IPS-18c (cell line): Measurements from ENCODE around the gene INTS14.

Experiments used
- H3K4me3 ChIP-seq: 2 replicates; pipeline ENCODE4 v1.7.0; 2013; ENCODE audit warnings: low read depth, mild to moderate bottlenecking, low read length, moderate library complexity; ENCODE audit not compliant: insufficient read depth
- H3K9me3 ChIP-seq: one replicate; pipeline ENCODE4 v1.6.1; 2013; ENCODE audit warnings: mild to moderate bottlenecking, low read length, moderate library complexity; ENCODE audit not compliant: control insufficient read depth, insufficient read depth

Gene INTS14

DNA sequence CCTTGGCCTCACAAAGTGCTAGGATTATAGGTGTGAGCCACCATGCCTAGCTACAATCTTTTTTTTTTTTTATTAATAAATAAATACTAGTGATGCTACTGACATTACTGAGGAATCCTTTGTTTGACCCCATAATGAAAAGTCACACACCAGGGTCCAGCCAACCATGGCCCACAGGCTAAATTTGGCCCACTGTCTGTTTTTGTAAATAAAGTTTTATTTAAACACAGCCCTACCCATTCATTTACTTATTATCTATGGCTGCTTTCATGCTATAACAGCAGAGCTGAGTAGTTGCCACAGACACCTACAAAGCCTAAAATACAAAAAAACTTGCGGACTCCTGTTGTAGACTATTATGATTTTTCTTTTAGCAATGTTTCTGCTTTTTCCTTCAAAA is 7.4 kb downstream of the INTS14 start:
- H3K4me3 ChIP-seq = no peak overlapping the region
- H3K9me3 ChIP-seq = no peaks in the 10 kb centered on the region

DNA sequence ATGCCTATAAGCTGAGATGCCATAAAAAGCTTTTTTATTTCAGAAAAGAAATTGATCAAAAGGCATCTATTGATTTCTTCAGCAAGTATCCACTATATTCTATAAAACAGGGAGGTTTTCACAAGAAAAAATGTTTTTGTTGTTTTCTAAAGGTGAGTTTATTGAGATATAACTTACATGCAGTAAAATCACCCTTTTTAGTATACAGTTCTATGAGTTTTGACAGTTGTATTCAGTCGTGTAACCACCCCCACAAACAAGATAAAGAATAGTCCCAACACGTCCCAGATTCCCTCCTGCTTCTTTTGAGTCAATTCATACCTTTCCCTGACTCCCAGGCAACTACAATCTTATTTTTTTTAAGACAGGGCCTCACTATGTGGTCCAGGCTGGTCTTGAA is 7.8 kb downstream of the INTS14 start:
- no peak overlapping the region for H3K4me3 ChIP-seq
- no peaks in the 10 kb centered on the region for H3K9me3 ChIP-seq

DNA sequence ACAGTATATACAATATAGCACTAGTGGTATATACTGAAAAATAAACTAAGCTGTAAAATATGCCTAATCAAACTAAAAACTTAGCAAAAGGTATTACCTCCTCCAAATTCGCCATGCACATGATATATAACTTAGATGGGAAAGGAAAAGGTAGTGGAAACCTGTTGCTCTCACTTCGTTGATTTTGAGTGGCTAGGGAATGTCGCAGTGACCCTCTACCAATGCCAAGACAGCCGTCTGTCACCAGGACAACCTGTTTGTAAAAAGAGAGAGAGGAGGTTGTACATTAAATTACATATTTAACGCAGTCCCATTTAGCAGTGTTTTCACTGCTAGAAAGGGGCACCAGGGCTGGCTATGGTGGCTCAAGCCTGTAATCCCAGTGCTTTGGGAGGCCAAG is 11.3 kb downstream of the INTS14 start:
- Histone ChIP-seq H3K9me3 (no peaks in the 10 kb centered on the region), H3K4me3 (no peak overlapping the region)

DNA sequence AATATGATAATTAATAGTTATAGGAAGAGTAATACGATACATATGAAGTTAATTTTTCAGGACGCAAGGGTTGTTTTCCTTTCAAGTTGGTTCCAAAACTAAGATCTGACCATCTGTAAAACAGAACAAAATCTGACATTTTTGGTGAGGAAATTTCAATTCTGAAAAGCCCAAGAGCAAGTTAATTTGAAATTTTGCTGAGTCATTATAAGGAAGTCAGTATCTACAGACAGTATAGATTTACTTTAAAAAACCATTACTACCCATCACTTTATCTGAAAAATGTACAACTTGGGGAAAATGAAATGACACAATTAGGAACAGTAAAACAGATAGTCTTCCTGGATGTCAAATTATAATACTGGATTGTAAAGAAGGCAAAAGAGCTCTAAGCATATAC is 12.5 kb downstream of the INTS14 start:
- Histone ChIP-seq H3K4me3 (no peak overlapping the region), H3K9me3 (no peaks in the 10 kb centered on the region)

DNA sequence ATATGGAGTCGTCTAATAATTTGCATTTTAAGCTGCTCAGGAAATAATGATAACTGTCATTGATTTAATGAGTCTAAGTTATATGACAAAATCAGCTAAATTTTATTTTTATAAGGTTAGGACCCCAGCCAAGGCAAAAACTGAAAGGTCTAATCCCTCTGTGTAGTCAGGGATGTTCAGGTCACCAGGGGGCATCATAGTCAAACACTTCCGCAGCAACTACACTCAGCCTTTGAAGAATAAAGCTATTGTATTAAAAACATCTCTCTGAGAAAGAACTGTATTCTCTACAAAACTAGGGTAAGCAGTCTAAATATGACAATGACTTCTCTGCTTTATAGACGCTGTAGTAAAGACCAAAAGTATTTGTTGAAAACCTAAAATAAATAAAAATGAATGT is 15.0 kb downstream of the INTS14 start:
- Histone ChIP-seq H3K4me3 (no peak overlapping the region), H3K9me3 (no peaks in the 10 kb centered on the region)

DNA sequence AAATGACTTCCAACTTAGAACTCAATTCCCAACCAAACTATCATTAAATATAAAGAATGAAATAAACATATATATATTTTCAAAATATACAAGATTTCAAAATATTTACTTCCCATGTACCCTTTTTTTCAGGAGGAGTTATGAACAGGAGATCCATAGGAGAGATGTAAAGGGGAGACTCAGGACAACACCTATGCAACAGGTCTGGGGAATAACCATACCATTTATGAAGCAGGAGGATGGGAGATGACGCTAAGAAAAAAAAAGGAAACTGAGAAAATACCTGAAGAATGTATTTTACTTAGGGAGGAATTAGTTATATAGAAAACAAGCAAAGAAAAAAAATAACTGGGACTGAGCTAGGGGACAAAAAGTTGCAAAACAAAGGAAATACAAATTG is 23.8 kb downstream of the INTS14 start:
- H3K9me3 ChIP-seq = no peaks in the 10 kb centered on the region
- no peak overlapping the region for H3K4me3 ChIP-seq

DNA sequence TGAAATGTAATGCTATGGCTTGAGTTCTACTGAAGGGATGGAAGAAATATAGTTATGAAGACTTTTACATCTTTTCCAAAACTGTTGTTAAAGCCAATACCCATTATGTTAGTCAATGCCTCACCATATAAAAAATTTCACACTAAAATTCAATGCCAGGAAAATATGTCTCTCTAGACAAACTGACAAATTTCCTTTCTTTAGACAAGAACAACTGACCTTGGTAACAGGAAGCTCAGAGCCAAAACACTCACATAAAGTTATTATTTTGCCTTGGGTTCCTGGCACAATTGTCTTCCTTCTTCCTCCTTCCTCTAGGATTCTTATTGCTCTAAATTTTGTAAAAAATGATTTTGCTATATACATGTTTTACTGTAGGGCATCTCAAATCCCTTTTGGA is 26.7 kb downstream of the INTS14 start:
- H3K4me3 ChIP-seq = no peak overlapping the region
- H3K9me3 ChIP-seq = no peaks in the 10 kb centered on the region

DNA sequence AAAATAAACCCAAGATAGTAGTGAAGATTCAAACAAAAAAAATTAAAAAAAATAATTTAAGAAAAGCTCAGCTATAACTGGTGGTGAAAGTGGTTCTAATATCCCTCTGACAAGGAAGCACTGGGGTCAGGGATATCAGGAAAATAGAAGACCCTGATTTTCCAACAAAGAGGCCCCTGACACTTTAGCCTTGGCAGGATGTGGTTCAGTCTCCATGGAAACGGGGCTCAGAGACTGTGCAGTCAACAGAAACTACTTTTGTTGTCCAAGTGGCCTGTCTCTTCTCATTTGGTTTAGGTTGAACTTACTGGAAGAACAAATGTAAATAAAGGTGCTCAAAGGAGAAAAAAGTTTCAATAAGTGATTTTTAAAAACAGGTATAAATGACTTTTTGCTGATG is 27.2 kb downstream of the INTS14 start:
- no peaks in the 10 kb centered on the region for H3K9me3 ChIP-seq
- no peak overlapping the region for H3K4me3 ChIP-seq

DNA sequence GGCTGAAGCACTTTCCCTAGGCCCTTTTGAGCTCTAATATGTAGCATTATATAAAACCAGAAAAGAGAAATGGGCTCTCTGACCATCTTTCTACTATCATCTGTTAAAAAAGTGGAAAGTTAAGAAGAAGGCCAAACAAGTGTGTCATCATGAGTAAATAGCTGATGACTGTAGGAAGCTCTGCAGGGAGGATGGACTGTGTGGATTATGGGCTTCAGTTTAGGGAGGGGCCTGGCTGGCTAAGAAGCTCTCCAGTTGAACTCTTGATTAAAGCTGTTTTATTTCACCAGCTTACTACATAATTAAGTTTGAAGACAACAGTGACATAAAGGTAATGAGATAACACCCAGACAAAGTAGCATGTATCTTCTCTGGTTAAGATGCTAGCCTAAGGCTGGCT is 30.6 kb downstream of the INTS14 start:
- H3K4me3 ChIP-seq = no peak overlapping the region
- H3K9me3 ChIP-seq = no peaks in the 10 kb centered on the region

DNA sequence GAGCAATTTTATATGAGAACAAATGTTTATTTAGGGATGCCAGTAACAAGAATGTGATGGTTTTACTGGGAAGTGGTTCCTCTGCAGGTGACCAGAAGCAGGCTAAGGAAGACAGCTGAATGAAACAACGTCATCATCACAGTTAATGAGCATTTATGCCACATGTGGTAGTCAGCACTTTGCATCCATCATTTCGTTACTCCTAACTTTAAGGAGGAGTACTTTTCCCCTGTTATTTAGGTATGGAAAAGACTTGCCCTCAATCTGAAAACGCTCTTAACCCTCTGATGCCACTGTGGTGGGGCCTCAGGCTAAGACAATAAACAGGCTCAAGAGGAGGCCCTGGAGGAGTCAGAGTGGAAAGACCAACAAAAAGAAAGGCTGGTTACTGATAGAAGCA is 31.2 kb downstream of the INTS14 start:
- no peak overlapping the region for H3K4me3 ChIP-seq

DNA sequence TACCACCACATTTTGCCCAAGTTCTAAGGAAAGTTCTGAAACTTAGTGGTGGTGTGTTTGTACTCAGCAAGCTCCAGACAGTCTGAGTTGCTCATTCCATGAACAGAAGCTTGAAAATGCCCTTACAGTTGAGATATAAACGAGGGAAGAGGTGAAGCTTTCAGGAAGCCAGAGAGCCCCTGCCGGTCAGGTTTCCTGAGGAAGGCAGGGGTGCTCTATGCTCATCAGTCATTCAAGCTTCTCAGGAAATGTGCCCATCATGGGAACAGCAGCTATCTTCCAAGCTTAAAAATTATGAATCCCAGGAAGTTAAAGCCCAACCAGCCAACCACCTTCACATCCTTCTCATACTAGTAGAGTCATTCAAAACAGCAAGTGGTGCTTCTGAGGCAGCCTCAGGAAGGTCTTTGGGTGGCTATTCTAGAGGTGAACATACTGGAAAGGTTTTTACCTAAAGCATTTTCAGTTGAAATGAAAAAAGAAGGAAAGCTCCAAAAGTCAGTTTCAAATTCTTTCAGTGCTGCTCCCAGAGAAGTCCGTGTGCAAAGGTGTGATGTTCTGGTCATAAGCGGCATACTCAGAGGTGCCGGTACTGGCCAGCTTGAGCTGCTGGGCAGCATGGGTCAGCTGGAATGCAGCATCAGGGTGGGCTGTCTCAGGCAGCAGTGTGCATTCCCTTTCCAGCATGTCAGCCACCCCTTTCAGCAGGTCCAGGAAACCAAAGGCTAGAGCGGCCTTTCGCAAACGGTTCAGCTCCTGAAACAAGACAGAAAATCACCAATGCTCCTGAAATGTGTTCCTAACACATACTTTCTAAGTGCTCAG is 31.8 kb downstream of the INTS14 start:
- no peak overlapping the region for H3K4me3 ChIP-seq
- no peaks in the 10 kb centered on the region for H3K9me3 ChIP-seq

More for the DNA sequence above, 31.2 kb downstream of the INTS14 start:
- H3K9me3 ChIP-seq = no peaks in the 10 kb centered on the region

DNA sequence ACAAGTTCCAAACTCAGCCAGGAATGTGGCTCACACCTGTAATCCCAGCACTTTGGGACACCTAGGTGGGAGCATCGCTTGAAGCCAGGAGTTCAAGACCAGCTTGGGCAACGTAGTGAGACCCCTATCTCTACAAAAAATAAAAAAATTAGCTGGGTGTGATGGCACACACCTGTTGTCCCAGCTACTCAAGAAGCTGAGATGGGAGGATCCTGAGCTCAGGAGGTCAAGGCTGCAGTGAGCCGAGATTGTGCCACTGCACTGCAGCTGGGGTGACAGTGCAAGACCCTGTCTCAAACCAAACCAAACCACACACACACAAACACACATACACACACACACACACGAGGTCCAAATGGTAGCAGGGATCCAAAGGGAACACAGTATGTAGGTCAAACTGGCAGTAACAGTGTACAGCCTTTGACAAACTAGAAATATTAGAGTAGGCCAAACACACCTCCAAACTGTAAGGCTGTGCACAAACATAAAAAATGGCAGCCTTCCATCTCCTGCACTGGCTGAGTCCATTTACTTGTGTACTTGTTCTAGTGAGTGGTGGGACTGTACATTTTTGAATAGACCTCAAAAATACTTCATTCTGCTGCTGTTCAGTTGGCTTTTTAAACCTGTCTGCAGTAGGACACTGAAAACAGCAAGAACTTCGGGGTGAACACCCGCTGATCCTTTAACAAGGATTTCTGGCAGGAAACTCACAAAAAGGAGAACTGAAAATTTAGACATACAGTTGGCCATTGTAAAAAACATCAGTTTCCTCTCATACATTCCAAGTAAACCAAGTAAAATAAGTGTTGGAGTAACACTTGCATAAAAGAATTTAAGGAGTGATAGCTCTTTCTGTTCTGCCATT is 33.6 kb downstream of the INTS14 start:
- no peaks in the 10 kb centered on the region for H3K9me3 ChIP-seq
- H3K4me3 ChIP-seq = no peak overlapping the region

DNA sequence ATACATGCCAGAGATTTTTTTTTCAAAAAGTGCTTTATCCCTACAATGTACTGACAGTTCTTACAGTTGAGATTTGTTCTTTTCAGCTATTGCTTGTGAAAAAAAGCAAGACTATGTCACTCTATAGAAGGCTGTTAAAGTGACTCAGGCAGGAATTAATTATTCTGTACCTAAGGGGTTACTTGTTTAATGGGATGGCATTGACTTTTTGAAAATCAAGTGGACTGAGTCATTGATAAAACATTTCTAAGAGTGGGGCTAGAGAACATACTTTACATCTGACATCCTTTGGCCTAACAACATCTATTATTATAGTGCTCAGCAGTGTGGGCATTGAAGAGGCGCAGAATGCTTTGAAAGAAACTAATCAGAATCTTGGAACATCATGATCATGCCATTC is 34.3 kb downstream of the INTS14 start:
- H3K4me3 ChIP-seq = no peak overlapping the region
- no peaks in the 10 kb centered on the region for H3K9me3 ChIP-seq

DNA sequence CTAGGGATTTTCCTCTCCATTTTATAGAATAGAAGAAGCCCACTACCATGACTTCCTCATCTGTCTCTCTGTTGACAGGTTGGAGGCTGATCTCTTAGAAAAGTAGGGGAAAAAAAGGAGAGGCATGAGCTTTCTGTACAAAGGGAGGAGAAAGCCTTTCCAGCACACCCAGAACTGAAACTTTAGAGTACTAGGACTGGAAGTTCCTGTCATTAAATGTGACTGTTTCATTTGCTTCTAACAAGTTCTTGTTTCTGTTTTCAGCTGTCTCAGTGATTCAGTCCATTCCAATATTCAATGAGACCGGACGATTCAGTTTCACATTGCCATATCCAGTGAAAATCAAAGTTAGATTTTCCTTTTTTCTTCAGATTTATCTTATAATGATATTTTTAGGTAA is 39.0 kb downstream of the INTS14 start:
- Histone ChIP-seq H3K9me3 (no peaks in the 10 kb centered on the region), H3K4me3 (no peak overlapping the region)

DNA sequence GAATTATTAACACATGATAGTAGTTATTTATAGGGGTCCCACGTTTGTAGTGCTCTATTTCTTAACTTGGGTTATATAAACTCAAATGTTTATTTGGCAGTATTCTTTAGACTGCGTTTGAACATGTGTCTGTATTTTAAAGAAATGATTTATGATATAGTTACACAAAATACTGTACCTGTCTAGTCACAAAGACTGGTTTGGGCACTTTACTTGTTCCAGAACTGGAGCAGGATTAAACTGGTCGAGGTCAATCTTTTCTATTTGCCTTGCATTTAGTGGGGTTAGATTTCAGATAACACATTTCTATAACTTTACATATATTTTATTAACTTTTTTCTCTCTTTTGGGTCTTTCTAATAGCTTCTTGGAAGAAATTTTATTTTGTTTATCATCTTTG is 41.2 kb downstream of the INTS14 start:
- Histone ChIP-seq H3K9me3 (no peaks in the 10 kb centered on the region), H3K4me3 (no peak overlapping the region)

DNA sequence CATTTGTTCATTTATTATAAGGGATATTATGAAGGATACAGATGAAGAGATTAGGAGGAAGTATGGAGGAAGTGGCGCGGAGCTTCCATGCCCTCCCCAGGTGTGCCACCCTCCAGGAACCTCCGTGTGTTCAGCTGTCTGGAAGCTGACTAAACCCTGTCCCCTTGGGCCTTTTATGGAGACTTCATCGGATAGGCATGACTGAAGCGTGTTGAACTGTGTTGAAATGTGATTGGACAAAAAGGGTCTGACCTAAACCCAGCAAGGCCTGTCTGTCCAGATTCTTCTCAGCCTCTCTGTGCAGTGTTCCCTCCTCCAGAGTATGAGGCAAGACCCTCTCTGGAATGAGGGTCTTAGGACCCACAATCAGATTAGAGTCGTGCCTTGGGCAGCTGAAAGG is 49.0 kb downstream of the INTS14 start:
- Histone ChIP-seq H3K9me3 (peaks cover 5% of the 10 kb centered on the region), H3K4me3 (no peak overlapping the region)

DNA sequence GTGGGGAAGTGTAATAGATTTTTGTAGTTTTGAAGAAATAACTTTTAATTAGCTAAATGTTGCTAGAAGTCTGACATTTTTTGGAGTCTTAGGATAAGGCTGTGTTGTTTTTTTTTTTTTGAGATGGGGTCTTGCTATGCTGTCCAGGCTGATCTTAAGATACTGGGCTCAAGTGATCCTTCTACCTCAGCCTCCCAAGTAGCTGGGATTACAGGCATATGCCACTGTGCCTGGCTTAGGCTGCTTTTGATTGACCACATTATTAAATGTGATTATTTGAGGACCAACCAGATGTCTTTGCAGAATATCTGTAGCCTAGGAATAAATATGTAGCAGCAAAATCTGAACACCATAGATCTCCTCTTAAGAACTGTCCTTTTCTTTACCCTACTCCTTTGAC is 51.0 kb downstream of the INTS14 start:
- H3K4me3 ChIP-seq = no peak overlapping the region
- peaks cover 5% of the 10 kb centered on the region for H3K9me3 ChIP-seq

DNA sequence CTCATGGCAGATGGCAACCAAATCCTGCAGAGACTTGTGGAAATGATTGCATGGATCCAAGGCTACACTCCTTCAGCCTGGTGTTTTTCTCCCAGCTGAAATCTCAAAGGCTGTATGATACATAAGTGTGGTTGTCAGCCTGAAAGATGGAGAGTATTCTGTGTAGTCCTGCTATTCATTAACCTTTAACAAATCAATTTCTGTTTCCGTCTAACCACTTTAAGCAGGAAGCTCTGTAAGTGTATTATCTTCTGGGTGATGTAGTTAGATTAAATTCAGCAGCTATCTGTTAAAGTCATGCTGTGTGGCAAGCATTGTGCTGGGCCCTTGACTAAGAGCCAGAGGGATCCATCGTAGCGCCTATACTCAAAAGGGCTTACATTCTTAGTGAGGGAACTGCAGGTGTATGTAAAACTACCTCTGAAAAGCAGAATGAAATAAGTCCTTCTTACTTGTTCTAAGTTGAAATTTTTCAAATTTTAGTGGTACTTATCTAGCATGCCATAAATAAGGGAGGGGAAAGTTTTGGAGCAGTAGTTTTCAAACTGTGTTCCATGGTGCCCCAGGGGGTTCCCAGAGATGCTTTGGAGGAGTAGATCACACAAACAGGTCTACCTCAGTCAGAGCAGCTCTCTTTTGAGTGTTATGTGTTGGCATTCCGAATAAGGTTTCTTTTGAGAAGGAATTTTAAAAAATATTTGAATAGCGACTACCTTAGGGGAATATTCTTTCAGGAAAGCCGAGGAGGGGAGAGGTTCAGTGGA is 51.8 kb downstream of the INTS14 start:
- Histone ChIP-seq H3K9me3 (peaks cover 3% of the 10 kb centered on the region), H3K4me3 (no peak overlapping the region)
